ENCODE results near the gene TECPR1. TPM values are rescaled to one million over a fixed set of nuclear protein-coding genes. Genes with fewer than 3 reads are reported as not detected.

Gene TECPR1
- polyA plus RNA-seq, 1 experiment, result 3.5 TPM

DNA sequence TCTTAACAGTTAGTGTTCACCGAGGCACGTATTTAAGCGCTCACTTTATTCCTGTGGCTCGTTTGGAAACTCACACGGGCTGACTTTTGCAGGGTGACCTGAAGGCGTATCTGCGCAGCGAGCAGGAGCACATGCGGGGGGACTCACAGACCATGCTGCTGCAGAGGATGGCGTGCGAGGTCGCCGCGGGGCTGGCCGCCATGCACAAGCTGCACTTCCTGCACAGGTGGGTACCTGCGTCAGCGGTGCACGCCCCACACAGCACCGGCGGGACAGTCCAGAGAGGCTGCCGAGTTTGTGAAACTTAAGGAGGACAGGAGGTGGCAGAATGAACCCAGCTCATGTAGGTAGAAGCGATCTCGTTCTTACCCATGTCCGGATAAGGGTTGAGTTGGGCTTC is 80.6 kb downstream of the TECPR1 start:
- H3K9me3 ChIP-seq (ENCODE audit: control insufficient read depth, insufficient read depth, low read length), result no peaks in the 10 kb centered on the region; the same call in 1 of the 2 replicates
- H3K27ac ChIP-seq (ENCODE audit: low read depth, low read length), result no peak overlapping the region
- TF ChIP-seq CTCF (IDR thresholded peaks at IDR 0.05; ENCODE audit: low read depth, low read length), result no peak
- ChIA-PET CTCF (interaction anchor here (1.8 to 5.6 kb wide), 2 partner anchors 66 to 151 kb away, joined by 6 to 36 read pairs; no protein-coding TSS in a partner anchor), POLR2A (interaction anchor here (0.6 kb wide), 1 partner anchor 26 kb away, joined by 3 read pairs; no protein-coding TSS in a partner anchor)
- no peak for DNase-seq (ENCODE audit: low read depth, low spot score)
- no peak overlapping the region for H3K4me3 ChIP-seq (ENCODE audit: low read depth, low read length)
- H3K27me3 ChIP-seq (ENCODE audit: control insufficient read depth, insufficient read depth, low read length), result no peaks in the 10 kb centered on the region

GRCh38 chr7:98170966-98171365 is 81.1 kb downstream of the TECPR1 start:
- H3K27me3 ChIP-seq (ENCODE audit: control insufficient read depth, insufficient read depth, low read length), result no peaks in the 10 kb centered on the region
- H3K9me3 ChIP-seq (ENCODE audit: control insufficient read depth, insufficient read depth, low read length), result no peaks in the 10 kb centered on the region; the same call in 1 of the 2 replicates
- H3K27ac ChIP-seq (ENCODE audit: low read depth, low read length), result no peak overlapping the region
- POLR2A ChIA-PET, result no interaction called here
- no peak for TF ChIP-seq CTCF (IDR thresholded peaks at IDR 0.05; ENCODE audit: low read depth, low read length)
- CTCF ChIA-PET, result interaction anchor here (0.6 to 10.3 kb wide), 7 partner anchors 9 to 982 kb away, joined by 4 to 474 read pairs (median 36); partner anchors contain the start of gene LMTK2
- no peak overlapping the region for H3K4me3 ChIP-seq (ENCODE audit: low read depth, low read length)
- no peak for DNase-seq (ENCODE audit: low read depth, low spot score)

DNA sequence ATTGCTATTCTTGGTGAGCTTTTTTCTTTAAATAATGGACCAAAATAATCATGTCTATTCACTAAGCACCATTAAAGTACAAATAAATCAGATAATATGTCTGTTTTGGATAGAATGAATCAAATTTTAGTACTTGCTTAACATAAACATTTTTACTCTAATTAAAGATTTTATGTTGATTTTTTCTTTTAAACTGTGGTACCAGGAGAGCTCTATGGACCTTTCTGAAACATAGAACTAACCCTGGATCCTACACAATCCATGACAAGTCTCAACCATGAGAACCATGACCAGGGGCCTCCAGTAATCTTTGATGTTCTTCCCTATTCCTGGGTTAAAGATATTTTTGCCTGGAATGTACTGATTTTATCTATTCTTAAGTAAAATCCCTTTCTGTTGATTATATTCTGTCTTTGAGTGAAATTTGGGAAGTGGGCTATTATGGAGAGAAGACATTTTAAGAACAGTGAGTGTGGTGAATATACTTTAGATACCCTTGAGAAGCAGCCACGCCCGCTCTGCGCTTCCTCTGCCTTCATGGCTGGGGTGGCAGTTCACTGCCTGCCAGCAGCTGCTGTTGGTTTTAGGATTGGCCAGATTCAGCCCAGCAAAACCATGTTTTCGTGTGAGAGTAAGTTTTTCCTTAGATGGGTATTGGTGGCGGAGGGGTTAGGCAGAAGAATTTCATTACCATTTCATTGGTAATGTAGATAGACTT is 83.0 kb downstream of the TECPR1 start:
- DNase-seq (ENCODE audit: low read depth, low spot score), result no peak
- CTCF ChIA-PET, result interaction anchor here (0.5 to 10.3 kb wide), 57 partner anchors 11 to 1123 kb away, joined by 3 to 474 read pairs (median 5); partner anchors contain the start of genes ASNS and LMTK2
- Histone ChIP-seq H3K27ac (ENCODE audit: low read depth, low read length) (no peak overlapping the region), H3K27me3 (ENCODE audit: control insufficient read depth, insufficient read depth, low read length) (no peaks in the 10 kb centered on the region), H3K4me3 (ENCODE audit: low read depth, low read length) (no peak overlapping the region), H3K9me3 (ENCODE audit: control insufficient read depth, insufficient read depth, low read length) (no peaks in the 10 kb centered on the region; the same call in 1 of the 2 replicates)
- POLR2A ChIA-PET, result interaction anchor here (1.4 to 2.0 kb wide), 2 partner anchors 50 to 147 kb away, joined by 4 to 6 read pairs; no protein-coding TSS in a partner anchor
- TF ChIP-seq CTCF (IDR thresholded peaks at IDR 0.05; ENCODE audit: low read depth, low read length), result no peak

GRCh38 chr7:98168181-98168903 is 83.7 kb downstream of the TECPR1 start:
- Histone ChIP-seq H3K4me3 (ENCODE audit: low read depth, low read length) (no peak overlapping the region), H3K27ac (ENCODE audit: low read depth, low read length) (no peak overlapping the region), H3K9me3 (ENCODE audit: control insufficient read depth, insufficient read depth, low read length) (no peaks in the 10 kb centered on the region; the same call in 1 of the 2 replicates), H3K27me3 (ENCODE audit: control insufficient read depth, insufficient read depth, low read length) (no peaks in the 10 kb centered on the region)
- ChIA-PET POLR2A (interaction anchor here (0.6 to 2.0 kb wide), 3 partner anchors 49 to 147 kb away, joined by 4 to 6 read pairs (median 5); no protein-coding TSS in a partner anchor), CTCF (interaction anchor here (0.5 to 10.3 kb wide), 58 partner anchors 10 to 1064 kb away, joined by 3 to 474 read pairs (median 5); partner anchors contain the start of genes ASNS and LMTK2)
- peak; percentile 93 for TF ChIP-seq CTCF (IDR thresholded peaks at IDR 0.05; ENCODE audit: low read depth, low read length)
- peak; percentile 34 for DNase-seq (ENCODE audit: low read depth, low spot score)

Data from AG04450 (cell line).